ENCODE measurements around the gene RFX7. TPM values are rescaled to one million over a fixed set of nuclear protein-coding genes. Genes with fewer than 3 reads are reported as not detected.

Gene RFX7
- total RNA-seq, 1 donor from 2014 or later, result 51.2 TPM

- H3K27ac Mint-ChIP-seq, result no peak overlapping the region
- DNase-seq (ENCODE audit: low spot score in 2 of 2, unreplicated experiment in 2 of 2), result no peak
- H3K4me1 Mint-ChIP-seq, result no peaks in the 10 kb centered on the region
- H3K36me3 Mint-ChIP-seq, result peaks cover 72% of the 10 kb centered on the region
- H3K4me3 Mint-ChIP-seq, result no peak overlapping the region
- no peaks in the 10 kb centered on the region for H3K27me3 Mint-ChIP-seq (ENCODE audit: low read depth)
- H3K9me3 Mint-ChIP-seq, result peaks cover 68% of the 10 kb centered on the region
- TF ChIP-seq CTCF (IDR thresholded peaks at IDR 0.05; ENCODE audit: unreplicated experiment), result no peak
These were observed 21.4 kb downstream of the RFX7 start for GRCh38 chr15:56222302-56222701.

- Mint-ChIP-seq H3K27ac (no peak overlapping the region), H3K4me3 (no peak overlapping the region), H3K36me3 (peaks cover 62% of the 10 kb centered on the region), H3K27me3 (ENCODE audit: low read depth) (no peaks in the 10 kb centered on the region), H3K4me1 (no peaks in the 10 kb centered on the region), H3K9me3 (peaks cover 50% of the 10 kb centered on the region)
- DNase-seq (ENCODE audit: low spot score in 2 of 2, unreplicated experiment in 2 of 2), result no peak
- TF ChIP-seq CTCF (IDR thresholded peaks at IDR 0.05; ENCODE audit: unreplicated experiment), result no peak
These were observed 26.3 kb downstream of the RFX7 start for GRCh38 chr15:56217341-56217740.

GRCh38 chr15:56215769-56216168 is 27.9 kb downstream of the RFX7 start:
- Mint-ChIP-seq H3K4me1 (no peaks in the 10 kb centered on the region), H3K36me3 (peaks cover 65% of the 10 kb centered on the region)

GRCh38 chr15:56211960-56212550 is 31.6 kb downstream of the RFX7 start:
- Mint-ChIP-seq H3K9me3 (peaks cover 58% of the 10 kb centered on the region), H3K4me1 (peaks cover 1% of the 10 kb centered on the region), H3K27ac (no peak overlapping the region), H3K4me3 (no peak overlapping the region), H3K36me3 (peaks cover 60% of the 10 kb centered on the region), H3K27me3 (ENCODE audit: low read depth) (no peaks in the 10 kb centered on the region)
- TF ChIP-seq CTCF (IDR thresholded peaks at IDR 0.05; ENCODE audit: unreplicated experiment), result no peak
- DNase-seq (ENCODE audit: low spot score in 2 of 2, unreplicated experiment in 2 of 2), result no peak

More at GRCh38 chr15:56215769-56216168, 27.9 kb downstream of the RFX7 start:
- no peak overlapping the region for H3K27ac Mint-ChIP-seq
- no peak overlapping the region for H3K4me3 Mint-ChIP-seq
- no peak for DNase-seq (ENCODE audit: low spot score in 2 of 2, unreplicated experiment in 2 of 2)
- H3K9me3 Mint-ChIP-seq, result peaks cover 51% of the 10 kb centered on the region
- TF ChIP-seq CTCF (IDR thresholded peaks at IDR 0.05; ENCODE audit: unreplicated experiment), result no peak
- H3K27me3 Mint-ChIP-seq (ENCODE audit: low read depth), result no peaks in the 10 kb centered on the region

- Mint-ChIP-seq H3K27me3 (ENCODE audit: low read depth) (no peaks in the 10 kb centered on the region), H3K9me3 (peaks cover 65% of the 10 kb centered on the region), H3K4me3 (no peak overlapping the region), H3K4me1 (peaks cover 1% of the 10 kb centered on the region), H3K27ac (no peak overlapping the region), H3K36me3 (peaks cover 63% of the 10 kb centered on the region)
- no peak for DNase-seq (ENCODE audit: low spot score in 2 of 2, unreplicated experiment in 2 of 2)
- TF ChIP-seq CTCF (IDR thresholded peaks at IDR 0.05; ENCODE audit: unreplicated experiment), result no peak
These were observed 32.6 kb downstream of the RFX7 start for GRCh38 chr15:56211064-56211463.

Measured in mesothelial cell of epicardium (in vitro differentiated cells).